Measurements from ENCODE around the gene LYRM9.

- no peak for TF ChIP-seq ZNF23 (tag by site-specific recombination; IDR thresholded peaks at IDR 0.05; ENCODE audit: borderline replicate concordance)
- no peak for TF ChIP-seq ZNF596 (tag by site-specific recombination; IDR thresholded peaks at IDR 0.05)
- TF ChIP-seq RBAK (tag by site-specific recombination; IDR thresholded peaks at IDR 0.05) = no peak
These were observed 45.7 kb upstream of the LYRM9 start for GRCh38 chr17:27938864-27939263.

Data from HEK293 (cell line).